GM19025 (cell line): ENCODE results near the gene PTPRJ.

Experiments used
- ATAC-seq: cut with Tn5 transposase; IDR thresholded peaks from one replicate; pipeline ENCODE4 v1.9.1; 2021; ENCODE audit warnings: mild to moderate bottlenecking, low read depth, moderate library complexity; ENCODE audit not compliant: unreplicated experiment

The PTPRJ gene

GRCh38 chr11:48034926-48035871 lies 54.8 kb downstream of the PTPRJ start:
- no peak for ATAC-seq

GRCh38 chr11:48036011-48036410 lies 55.7 kb downstream of the PTPRJ start:
- ATAC-seq: no peak

- no peak for ATAC-seq
These were observed 56.1 kb downstream of the PTPRJ start for GRCh38 chr11:48036466-48036865.

- no peak for ATAC-seq
These were observed 57.5 kb downstream of the PTPRJ start for GRCh38 chr11:48037709-48038468.

GRCh38 chr11:48040830-48041444 lies 60.6 kb downstream of the PTPRJ start:
- no peak for ATAC-seq

GRCh38 chr11:48041877-48042695 lies 61.7 kb downstream of the PTPRJ start:
- no peak for ATAC-seq

- no peak for ATAC-seq
These were observed 63.0 kb downstream of the PTPRJ start for GRCh38 chr11:48043111-48043990.

- ATAC-seq: no peak
These were observed 63.7 kb downstream of the PTPRJ start for GRCh38 chr11:48043991-48044512.

GRCh38 chr11:48044577-48044976 lies 64.2 kb downstream of the PTPRJ start:
- ATAC-seq: no peak

GRCh38 chr11:48045536-48045935 lies 65.2 kb downstream of the PTPRJ start:
- no peak for ATAC-seq

GRCh38 chr11:48047616-48048015 lies 67.3 kb downstream of the PTPRJ start:
- ATAC-seq: no peak

- ATAC-seq: no peak
These were observed 68.7 kb downstream of the PTPRJ start for GRCh38 chr11:48049036-48049435.

GRCh38 chr11:48050304-48050703 lies 69.9 kb downstream of the PTPRJ start:
- ATAC-seq: no peak

- no peak for ATAC-seq
These were observed 71.0 kb downstream of the PTPRJ start for GRCh38 chr11:48051217-48051830.

- no peak for ATAC-seq
These were observed 72.1 kb downstream of the PTPRJ start for GRCh38 chr11:48052183-48053044.

- no peak for ATAC-seq
These were observed 74.6 kb downstream of the PTPRJ start for GRCh38 chr11:48054994-48055291.

GRCh38 chr11:48055292-48056132 lies 75.2 kb downstream of the PTPRJ start:
- no peak for ATAC-seq
